ENCODE results near the gene METTL9. TPM values are rescaled to one million over a fixed set of nuclear protein-coding genes. Genes with fewer than 3 reads are reported as not detected.
"Not testable (repeated sequence)": the region's sequence is repeated elsewhere in the genome, so short reads cannot be mapped to it uniquely, and the experiment has no call there.

The METTL9 gene
- total RNA-seq (2014; rRNA removed; shearing (Covaris generic)) = 160 and 196 TPM in 2 replicates

GRCh38 chr16:21599122-21600030, at the start of gene METTL9:
Gene METTL9 (plus strand): TSS chr16:21599577. CDS start chr16:21599734, 157 bp downstream.
- Histone ChIP-seq H3K36me3 (peaks cover 14% of the 10 kb centered on the region; the same call in 1 of the 2 replicates), H3K27me3 (replicated peaks) (no peaks in the 10 kb centered on the region), H3K4me3 (peak within 1 kb of the TSS; percentile 95), H3K9me3 (replicated peaks) (no peaks in the 10 kb centered on the region), H3K4me1 (replicated peaks) (peaks cover 7% of the 10 kb centered on the region), H3K27ac (peak within 1 kb of the TSS; percentile 76)
- DNase-seq (ENCODE audit: low read depth in 1 of 2, low spot score in 2 of 2) = peak; percentile 95 to 98

- peaks cover 26% of the 10 kb centered on the region for H3K4me1 ChIP-seq (replicated peaks)
- not testable (repeated sequence) for H3K4me3 ChIP-seq; H3K27ac ChIP-seq; H3K36me3 ChIP-seq; H3K27me3 ChIP-seq (replicated peaks); DNase-seq (ENCODE audit: low read depth in 1 of 2, low spot score in 2 of 2); H3K9me3 ChIP-seq (replicated peaks)
These were observed 49.4 kb upstream of the METTL9 start for GRCh38 chr16:21549975-21550374.

- H3K4me1 ChIP-seq (replicated peaks) = peaks cover 25% of the 10 kb centered on the region
- not testable (repeated sequence) for H3K4me3 ChIP-seq; H3K27me3 ChIP-seq (replicated peaks); H3K36me3 ChIP-seq; H3K9me3 ChIP-seq (replicated peaks); DNase-seq (ENCODE audit: low read depth in 1 of 2, low spot score in 2 of 2); H3K27ac ChIP-seq
These were observed 48.9 kb upstream of the METTL9 start for GRCh38 chr16:21550435-21550834.

GRCh38 chr16:21551076-21551475, 48.3 kb upstream of the METTL9 start:
- not testable (repeated sequence) for DNase-seq (ENCODE audit: low read depth in 1 of 2, low spot score in 2 of 2); H3K4me3 ChIP-seq; H3K9me3 ChIP-seq (replicated peaks); H3K36me3 ChIP-seq; H3K27ac ChIP-seq; H3K27me3 ChIP-seq (replicated peaks)
- peaks cover 19% of the 10 kb centered on the region for H3K4me1 ChIP-seq (replicated peaks)

- not testable (repeated sequence) for H3K27me3 ChIP-seq (replicated peaks); H3K36me3 ChIP-seq; H3K9me3 ChIP-seq (replicated peaks); DNase-seq (ENCODE audit: low read depth in 1 of 2, low spot score in 2 of 2); H3K4me3 ChIP-seq; H3K27ac ChIP-seq
- peaks cover 14% of the 10 kb centered on the region for H3K4me1 ChIP-seq (replicated peaks)
These were observed 47.8 kb upstream of the METTL9 start for GRCh38 chr16:21551600-21551999.

- H3K27ac ChIP-seq; H3K36me3 ChIP-seq; H3K9me3 ChIP-seq (replicated peaks); H3K4me3 ChIP-seq; DNase-seq (ENCODE audit: low read depth in 1 of 2, low spot score in 2 of 2); H3K27me3 ChIP-seq (replicated peaks): not testable (repeated sequence)
- H3K4me1 ChIP-seq (replicated peaks) = peaks cover 13% of the 10 kb centered on the region; the same call in 1 of the 2 replicates
These were observed 45.7 kb upstream of the METTL9 start for GRCh38 chr16:21553481-21554296.

GRCh38 chr16:21554795-21555585, 44.4 kb upstream of the METTL9 start:
- DNase-seq (ENCODE audit: low read depth in 1 of 2, low spot score in 2 of 2) = peak; percentile 63 to 88
- Histone ChIP-seq H3K9me3 (replicated peaks) (no peaks in the 10 kb centered on the region), H3K27ac (no peak overlapping the region), H3K4me1 (replicated peaks) (peaks cover 13% of the 10 kb centered on the region; the same call in 1 of the 2 replicates), H3K27me3 (replicated peaks) (0 out of 2 replicates have a peak, but pooled peaks cover 3% of the 10 kb centered on the region), H3K36me3 (no peaks in the 10 kb centered on the region), H3K4me3 (no peak overlapping the region)

GRCh38 chr16:21555621-21556020, 43.8 kb upstream of the METTL9 start:
- not testable (repeated sequence) for DNase-seq (ENCODE audit: low read depth in 1 of 2, low spot score in 2 of 2); H3K9me3 ChIP-seq (replicated peaks); H3K36me3 ChIP-seq; H3K27me3 ChIP-seq (replicated peaks); H3K27ac ChIP-seq; H3K4me3 ChIP-seq
- H3K4me1 ChIP-seq (replicated peaks) = peaks cover 13% of the 10 kb centered on the region; the same call in 1 of the 2 replicates

- not testable (repeated sequence) for H3K27ac ChIP-seq; H3K9me3 ChIP-seq (replicated peaks); DNase-seq (ENCODE audit: low read depth in 1 of 2, low spot score in 2 of 2)
These were observed 43.3 kb upstream of the METTL9 start for GRCh38 chr16:21556026-21556595.

GRCh38 chr16:21556651-21557241, 42.6 kb upstream of the METTL9 start:
- not testable (repeated sequence) for H3K9me3 ChIP-seq (replicated peaks); H3K27me3 ChIP-seq (replicated peaks); H3K36me3 ChIP-seq; H3K27ac ChIP-seq; DNase-seq (ENCODE audit: low read depth in 1 of 2, low spot score in 2 of 2); H3K4me3 ChIP-seq
- H3K4me1 ChIP-seq (replicated peaks) = peaks cover 13% of the 10 kb centered on the region; the same call in 1 of the 2 replicates

More at GRCh38 chr16:21556026-21556595, 43.3 kb upstream of the METTL9 start:
- H3K4me1 ChIP-seq (replicated peaks) = peaks cover 13% of the 10 kb centered on the region; the same call in 1 of the 2 replicates
- not testable (repeated sequence) for H3K4me3 ChIP-seq; H3K27me3 ChIP-seq (replicated peaks); H3K36me3 ChIP-seq

GRCh38 chr16:21560462-21560861, 38.9 kb upstream of the METTL9 start:
- Histone ChIP-seq H3K4me3 (no peak overlapping the region), H3K27ac (no peak overlapping the region), H3K9me3 (replicated peaks) (0 out of 2 replicates have a peak, but pooled peaks cover 2% of the 10 kb centered on the region), H3K4me1 (replicated peaks) (no peaks in the 10 kb centered on the region), H3K27me3 (replicated peaks) (0 out of 2 replicates have a peak, but pooled peaks cover 3% of the 10 kb centered on the region), H3K36me3 (no peaks in the 10 kb centered on the region)
- DNase-seq (ENCODE audit: low read depth in 1 of 2, low spot score in 2 of 2) = no peak

- Histone ChIP-seq H3K27ac (no peak overlapping the region), H3K36me3 (no peaks in the 10 kb centered on the region), H3K4me1 (replicated peaks) (no peaks in the 10 kb centered on the region), H3K9me3 (replicated peaks) (0 out of 2 replicates have a peak, but pooled peaks cover 2% of the 10 kb centered on the region), H3K4me3 (no peak overlapping the region), H3K27me3 (replicated peaks) (no peaks in the 10 kb centered on the region; the same call in 1 of the 2 replicates)
- no peak for DNase-seq (ENCODE audit: low read depth in 1 of 2, low spot score in 2 of 2)
These were observed 35.7 kb upstream of the METTL9 start for GRCh38 chr16:21563676-21564075.

Data from SJSA1 (cell line).